Measurements from ENCODE around the gene CANX. TPM values are rescaled to one million over a fixed set of nuclear protein-coding genes. Genes with fewer than 3 reads are reported as not detected.

The CANX gene
- total and polyA plus RNA-seq, 2 donors (not counting 3 experiments of a cell fraction or from before 2014, with no cell fraction given) = 193 to 986 TPM

GRCh38 chr5:179766726-179767455 is 68.1 kb downstream of the CANX start:
- BruUV-seq (replicated peaks) = no TSS peak
- H3K79me2 ChIP-seq (ENCODE audit: control insufficient read depth, insufficient read depth, low read length) = peaks cover 42% of the 10 kb centered on the region
- no peaks in the 10 kb centered on the region for H4K20me1 ChIP-seq (replicated peaks; ENCODE audit: control insufficient read depth, extremely low read depth, insufficient read depth, low read length)
- peak overlapping the region; percentile 87 for H3K27ac ChIP-seq (ENCODE audit: insufficient read depth, low read depth, low read length)
- no peaks in the 10 kb centered on the region for H3K9me1 ChIP-seq (replicated peaks; ENCODE audit: control insufficient read depth, extremely low read depth, insufficient read depth, low read length)
- H3K4me1 ChIP-seq (ENCODE audit: control insufficient read depth, extremely low read depth, insufficient read depth, low read length) = peaks cover 49% of the 10 kb centered on the region
- H3K4me3 ChIP-seq (replicated peaks in 1 of 3; ENCODE audit: insufficient read depth in 1 of 3, low read depth in 1 of 3, low read length in 3 of 3) = peak overlapping the region in 1 of 3 experiments; percentile 10
- no peaks in the 10 kb centered on the region for H3K27me3 ChIP-seq (ENCODE audit: control insufficient read depth in 2 of 2, insufficient read depth in 2 of 2, low read length in 2 of 2)
- CTCF ChIA-PET = interaction anchor here (1.5 to 1.6 kb wide), 2 partner anchors 10 to 30 kb away, joined by 4 to 8 read pairs; no protein-coding TSS in a partner anchor
- intact Hi-C loops (cut with micrococcal nuclease) (no loop called here), dilution Hi-C loops (cut with MboI; ENCODE audit: extremely low pct_ligation_motif_present, low sequenced_read_pairs) (no loop called here)
- FAIRE-seq (peak; percentile 75), DNase-seq (ENCODE audit: low read depth, low spot score) (peak; percentile 50)
- POLR2A ChIA-PET = interaction anchor here (0.9 kb wide), 1 partner anchor 54 kb away, joined by 3 read pairs; the partner anchor contains the start of gene SQSTM1
- peaks cover 6 to 11% of the 10 kb centered on the region in 2 experiments for H3K36me3 ChIP-seq (ENCODE audit: control insufficient read depth in 2 of 2, extremely low read depth in 1 of 2, insufficient read depth in 2 of 2, low read length in 2 of 2)
- H2AFZ ChIP-seq (ENCODE audit: low read depth, low read length) = no peak overlapping the region
- peak overlapping the region; percentile 18 for H3K9ac ChIP-seq (replicated peaks; ENCODE audit: extremely low read depth, insufficient read depth, low read length)
- H3K9me3 ChIP-seq (replicated peaks; ENCODE audit: control insufficient read depth, insufficient read depth, low read length) = no peaks in the 10 kb centered on the region
- no peak for TF ChIP-seq FOS (IDR thresholded peaks at IDR 0.05; ENCODE audit: borderline replicate concordance, insufficient read depth, low read length)
- TF ChIP-seq JUN (IDR thresholded peaks at IDR 0.05; ENCODE audit: borderline replicate concordance, insufficient read depth, insufficient read length, low read depth) = no peak
- no peak for TF ChIP-seq EZH2 (IDR thresholded peaks at IDR 0.05; ENCODE audit: borderline replicate concordance, low read depth, low read length, severe bottlenecking)
- TF ChIP-seq POLR2A (IDR thresholded peaks at IDR 0.05; ENCODE audit: low read depth, low read length) = no peak
- TF ChIP-seq POLR2AphosphoS5 (IDR thresholded peaks at IDR 0.05; ENCODE audit: insufficient read depth, low read depth, low read length) = no peak
- TF ChIP-seq GATA2 (IDR thresholded peaks at IDR 0.05; ENCODE audit: insufficient read depth, insufficient read length, low read depth, low read length) = no peak
- TF ChIP-seq MYC (IDR thresholded peaks at IDR 0.05; ENCODE audit: low read depth, low read length) = no peak
- TF ChIP-seq MAX (IDR thresholded peaks at IDR 0.05; ENCODE audit: insufficient read depth, insufficient read length) = no peak
- TF ChIP-seq CTCF (IDR thresholded peaks at IDR 0.05; ENCODE audit: extremely low read depth in 1 of 2, insufficient read depth in 1 of 2, low read depth in 1 of 2, low read length in 2 of 2) = no peak
- peak overlapping the region; percentile 7 for H3K4me2 ChIP-seq (ENCODE audit: insufficient read depth, low read length)

Measured in endothelial cell of umbilical vein (primary cell).